GM10266 (cell line): ENCODE data around the gene YAF2.

ENCODE experiments used
- DNase-seq: peaks from one replicate; pipeline ENCODE4 v3.0.0; 2012; ENCODE audit errors: extremely low spot score
- CTCF ChIP-seq: IDR thresholded peaks from 2 replicates; pipeline ENCODE4 v1.5.1; 2012; ENCODE audit warnings: mild to moderate bottlenecking, low read depth; ENCODE audit not compliant: control insufficient read depth, insufficient read depth; ENCODE audit errors: missing control alignments

YAF2 gene

DNA sequence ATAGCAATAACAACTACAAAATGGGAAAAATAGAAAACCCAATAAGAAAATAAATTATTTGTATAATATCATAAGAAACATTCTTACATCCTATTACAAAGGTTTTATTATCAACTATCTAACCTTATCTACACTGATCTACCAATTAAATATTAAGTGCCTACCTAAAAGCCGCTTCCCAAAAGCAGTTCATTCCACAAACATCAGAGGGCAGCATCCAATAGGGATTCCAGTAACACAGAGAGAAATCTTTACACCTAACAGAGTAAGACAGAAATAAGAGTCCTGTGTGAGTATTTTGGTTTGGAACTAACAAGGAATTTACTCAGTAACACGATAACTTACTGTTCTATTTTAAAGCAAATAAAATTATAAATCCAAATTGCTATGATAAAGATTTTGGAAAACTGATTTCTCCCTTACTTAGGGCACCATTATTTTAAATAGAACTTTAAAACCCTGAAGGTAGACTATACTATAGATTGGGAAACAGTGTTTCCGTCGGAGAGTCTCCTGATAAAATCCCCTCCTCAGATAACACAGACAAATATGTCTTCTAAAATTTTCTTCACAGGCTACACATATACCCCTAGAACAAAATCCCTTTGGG, 108.3 kb downstream of the YAF2 start:
- no peak for DNase-seq
- peak; percentile 46 for TF ChIP-seq CTCF

DNA sequence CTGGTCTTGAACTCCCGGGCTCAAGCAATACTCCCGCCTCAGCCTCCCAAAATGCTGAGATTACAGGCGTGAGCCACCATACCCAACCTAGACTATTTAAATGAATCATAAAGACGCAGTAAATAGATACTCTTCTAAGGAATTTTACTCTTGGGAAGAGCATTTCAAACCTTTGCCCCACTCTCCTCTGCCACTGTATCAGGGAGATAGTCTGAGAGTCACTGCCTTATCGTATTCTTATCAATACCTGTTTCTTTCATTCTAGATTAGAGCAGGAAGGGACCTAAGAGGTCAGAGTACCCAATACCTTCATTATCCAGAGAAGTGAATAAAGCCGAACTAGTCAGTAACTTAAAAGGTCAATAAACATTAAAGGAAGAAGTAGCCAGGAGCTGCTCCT, 109.2 kb downstream of the YAF2 start:
- no peak for TF ChIP-seq CTCF
- DNase-seq = no peak

GRCh38 chr12:42128327-42128726, 109.7 kb downstream of the YAF2 start:
- no peak for TF ChIP-seq CTCF
- no peak for DNase-seq

DNA sequence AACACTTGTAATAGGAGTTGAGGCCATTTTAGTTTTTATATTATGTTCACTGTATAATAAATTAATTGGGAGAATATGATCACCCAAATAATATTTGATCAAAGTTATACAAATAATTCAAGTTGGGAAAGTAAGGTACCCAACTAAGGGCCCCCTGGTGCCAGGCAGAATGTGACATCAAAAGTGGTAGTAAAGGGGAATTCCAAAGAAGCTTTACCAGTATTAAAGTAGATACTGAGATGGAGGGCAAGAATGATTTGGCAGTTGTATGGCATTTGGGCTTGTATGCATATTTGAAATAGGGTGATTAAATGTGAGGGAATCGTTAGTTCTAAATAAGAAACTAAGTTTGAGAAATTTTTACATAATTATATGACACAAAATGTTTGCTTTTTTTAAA, 111.1 kb downstream of the YAF2 start:
- no peak for DNase-seq
- TF ChIP-seq CTCF = no peak

DNA sequence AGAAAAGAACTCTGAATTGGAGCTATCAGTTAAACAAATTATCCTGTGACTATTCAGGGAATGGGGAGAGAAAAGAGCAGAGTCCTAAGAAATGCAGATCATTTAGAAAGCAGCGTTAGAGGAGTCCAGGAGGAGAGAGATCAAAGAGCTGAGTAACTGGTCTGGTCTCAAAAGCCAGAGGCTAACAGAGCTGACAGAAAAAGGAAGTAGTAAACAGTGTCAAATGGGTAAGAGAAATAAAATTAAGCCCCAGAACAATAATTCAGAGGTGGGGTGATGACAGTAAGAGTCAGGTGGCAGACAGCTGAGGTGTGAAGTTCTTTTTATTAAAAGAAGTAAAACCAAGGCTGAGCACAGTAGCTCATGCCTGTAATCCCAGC, 112.7 kb downstream of the YAF2 start:
- DNase-seq = no peak
- no peak for TF ChIP-seq CTCF

GRCh38 chr12:42124764-42125387, 113.2 kb downstream of the YAF2 start:
- TF ChIP-seq CTCF = no peak
- no peak for DNase-seq

- no peak for TF ChIP-seq CTCF
- DNase-seq = no peak
Measured at GRCh38 chr12:42119085-42119633, 118.9 kb downstream of the YAF2 start.
